Keratinocyte (primary cell): Measurements from ENCODE around the gene HOXD10. TPM values are rescaled to one million over a fixed set of nuclear protein-coding genes. Genes with fewer than 3 reads are reported as not detected.
A peak's percentile ranks its signal among the peaks of the same experiment; 100 is the strongest.

Experiments
- DNase-seq: peaks from one replicate; pipeline ENCODE4 v3.0.0-alpha.2; 2011; ENCODE audit warnings: low read depth, missing footprints, low spot score
- FAIRE-seq: peaks from 2 replicates; lab custom pipeline; 2011; peaks lifted over from hg19 to GRCh38; lab: Jason Lieb, UNC
- H2AFZ ChIP-seq: 2 replicates; pipeline ENCODE4 v1.6.0; 2012; ENCODE audit warnings: low read length, control low read depth, inconsistent platforms; ENCODE audit not compliant: control insufficient read depth
- H3K27ac ChIP-seq: 2 replicates; pipeline ENCODE4 v1.5.1; 2011; ENCODE audit warnings: low read length; ENCODE audit not compliant: control insufficient read depth, insufficient read depth
- H3K27me3 ChIP-seq: 3 replicates; pipeline ENCODE4 v1.6.0; 2011; ENCODE audit warnings: low read length; ENCODE audit not compliant: control insufficient read depth, insufficient read depth; ENCODE audit errors: extremely low read depth
- H3K36me3 ChIP-seq, 2 experiments: 2 replicates in 1 of 2; 3 replicates in 1 of 2; pipeline ENCODE4 v1.5.1; 2011; ENCODE audit warnings: low read length in 2 of 2, mild to moderate bottlenecking in 1 of 2; ENCODE audit not compliant: control insufficient read depth in 2 of 2, insufficient read depth in 2 of 2; ENCODE audit errors: extremely low read depth in 1 of 2
- H3K4me1 ChIP-seq: 3 replicates; pipeline ENCODE4 v1.5.1; 2011; ENCODE audit warnings: low read length; ENCODE audit not compliant: control insufficient read depth, insufficient read depth; ENCODE audit errors: extremely low read depth
- H3K4me2 ChIP-seq: 3 replicates; pipeline ENCODE4 v1.6.0; 2011; ENCODE audit warnings: low read depth, low read length; ENCODE audit not compliant: control insufficient read depth, insufficient read depth; ENCODE audit errors: extremely low read depth
- H3K4me3 ChIP-seq, 3 experiments: fragments of 200-600 bp in 1 of 3; sonication (generic) in 1 of 3; 2 replicates in 2 of 3; 3 replicates in 1 of 3; pipeline ENCODE4 v1.5.1; 2011 to 2016; ENCODE audit warnings: low read length in 3 of 3, mild to moderate bottlenecking in 3 of 3, control low read depth in 2 of 3, inconsistent platforms in 1 of 3, low read depth in 1 of 3, mixed read lengths in 1 of 3, mixed run types in 1 of 3, moderate library complexity in 1 of 3; ENCODE audit not compliant: control insufficient read depth in 2 of 3, insufficient read depth in 2 of 3; ENCODE audit errors: extremely low read depth in 1 of 3
- H3K79me2 ChIP-seq: 2 replicates; pipeline ENCODE4 v1.6.0; 2012; ENCODE audit warnings: low read length; ENCODE audit not compliant: control insufficient read depth, insufficient read depth
- H3K9ac ChIP-seq: 3 replicates; pipeline ENCODE4 v1.6.0; 2011; ENCODE audit warnings: low read length; ENCODE audit not compliant: control insufficient read depth, insufficient read depth; ENCODE audit errors: extremely low read depth
- H3K9me1 ChIP-seq: 3 replicates; pipeline ENCODE4 v1.6.0; 2011; ENCODE audit warnings: low read length; ENCODE audit not compliant: control insufficient read depth, insufficient read depth; ENCODE audit errors: extremely low read depth
- H3K9me3 ChIP-seq: 2 replicates; pipeline ENCODE4 v1.5.1; 2012; ENCODE audit warnings: low read depth, low read length; ENCODE audit not compliant: control insufficient read depth
- H4K20me1 ChIP-seq: 3 replicates; pipeline ENCODE4 v1.6.0; 2011; ENCODE audit warnings: low read length; ENCODE audit not compliant: control insufficient read depth, insufficient read depth; ENCODE audit errors: extremely low read depth
- CTCF ChIP-seq, 3 experiments: IDR thresholded peaks in 1 of 3; conservative IDR thresholded peaks in 1 of 3; optimal IDR thresholded peaks in 1 of 3; 2 replicates in 2 of 3; 3 replicates in 1 of 3; pipeline versions ENCODE3 to v1.5.1; 2011; ENCODE audit warnings: low read length in 3 of 3, mild to moderate bottlenecking in 3 of 3, moderate library complexity in 2 of 3, control low read depth in 1 of 3, inconsistent platforms in 1 of 3; ENCODE audit not compliant: insufficient read depth in 2 of 3; ENCODE audit errors: extremely low read depth in 1 of 3
- EZH2 ChIP-seq: IDR thresholded peaks from one replicate; pipeline ENCODE4 v1.6.1; 2012; ENCODE audit warnings: inconsistent platforms, mild to moderate bottlenecking, low read length, moderate library complexity
- dilution Hi-C: fragments of 300-500 bp; cut with MboI; formaldehyde crosslinking; loops from one replicate; pipeline ENCODE4 v1.7.0; 2020; ENCODE audit warnings: low sequenced_read_pairs; ENCODE audit not compliant: extremely low pct_ligation_motif_present
- polyA plus RNA-seq, 5 experiments: library from polyadenylated mRNA; depleted of rRNA in 3 of 5; stranded (reverse) in 3 of 5; stranded (forward) in 1 of 5; unstranded in 1 of 5; fragments of >200 nt; gene quantifications; 1 replicate in 1 of 5; 2 replicates in 3 of 5; 3 replicates in 1 of 5; pipeline versions ENCODE4 v1.2.1 to v1.2.3, GENCODE V29; 2011 to 2012; ENCODE audit warnings: missing spikeins in 2 of 5, low read depth in 1 of 5, low replicate concordance in 1 of 5

Gene HOXD10
- polyA plus RNA-seq, 1 donor (not counting 4 experiments of a cell fraction or from before 2014, with no cell fraction given): not detected

- Histone ChIP-seq H3K4me1 (no peaks in the 10 kb centered on the region), H3K9me3 (peaks cover 4% of the 10 kb centered on the region), H3K27me3 (peaks cover 95% of the 10 kb centered on the region), H2AFZ (no peak overlapping the region), H3K9ac (no peak overlapping the region), H3K36me3 (no peaks in the 10 kb centered on the region), H4K20me1 (peaks cover 2% of the 10 kb centered on the region), H3K9me1 (no peaks in the 10 kb centered on the region), H3K27ac (no peak overlapping the region), H3K4me3 (no peak overlapping the region), H3K79me2 (no peaks in the 10 kb centered on the region), H3K4me2 (no peak overlapping the region)
- TF ChIP-seq CTCF (optimal IDR thresholded peaks at IDR 0.05 in 1 of 3, IDR thresholded peaks at IDR 0.05 in 1 of 3, conservative IDR thresholded peaks at IDR 0.05 in 1 of 3; ENCODE audit: extremely low read depth in 1 of 3, insufficient read depth in 2 of 3, low read length in 3 of 3) (no peak), EZH2 (peak; percentile 62)
- no peak for DNase-seq
- no peak for FAIRE-seq
- dilution Hi-C loops: no loop called here
These were observed 4.7 kb upstream of the HOXD10 start for GRCh38 chr2:176111846-176112374.

GRCh38 chr2:176112375-176113302 is 3.9 kb upstream of the HOXD10 start:
- Histone ChIP-seq H3K27ac (no peak overlapping the region), H3K27me3 (peaks cover 97% of the 10 kb centered on the region)

More at GRCh38 chr2:176112375-176113302, 3.9 kb upstream of the HOXD10 start:
- Histone ChIP-seq H3K9me1 (no peaks in the 10 kb centered on the region), H3K4me3 (no peak overlapping the region), H3K4me1 (no peaks in the 10 kb centered on the region), H3K9me3 (peaks cover 4% of the 10 kb centered on the region), H4K20me1 (peaks cover 2% of the 10 kb centered on the region), H3K79me2 (no peaks in the 10 kb centered on the region), H3K9ac (no peak overlapping the region), H3K36me3 (no peaks in the 10 kb centered on the region), H2AFZ (no peak overlapping the region), H3K4me2 (no peak overlapping the region)
- dilution Hi-C loops: no loop called here
- FAIRE-seq (no peak), DNase-seq (no peak)
- TF ChIP-seq CTCF (optimal IDR thresholded peaks at IDR 0.05 in 1 of 3, IDR thresholded peaks at IDR 0.05 in 1 of 3, conservative IDR thresholded peaks at IDR 0.05 in 1 of 3; ENCODE audit: extremely low read depth in 1 of 3, insufficient read depth in 2 of 3, low read length in 3 of 3): no peak
- peak; percentile 29 for TF ChIP-seq EZH2
